Measurements from ENCODE around the gene EDNRB. TPM values are rescaled to one million over a fixed set of nuclear protein-coding genes. Genes with fewer than 3 reads are reported as not detected.

EDNRB gene
- total RNA-seq, 1 donor from 2014 or later, result 1.7 TPM

- DNase-seq (ENCODE audit: low read depth), result no peak
Measured at GRCh38 chr13:77846173-77846572, 72.5 kb downstream of the EDNRB start.

Other genes with a start within 250 kb of the EDNRB start
- gene SLAIN1, start 221.1 kb downstream of the EDNRB start, total RNA-seq, result 0.10 and 0.21 TPM in 2 replicates

Data from myocyte (in vitro differentiated cells).